Suppressor macrophage (primary cell): Measurements from ENCODE around the gene DNMT3A.
A peak's percentile ranks its signal among the peaks of the same experiment; 100 is the strongest.

Source experiments
- DNase-seq, 4 experiments: peaks; one replicate each; pipeline ENCODE4 v3.0.0-alpha.2; 2020 to 2022

Gene DNMT3A

GRCh38 chr2:25372405-25373268 lies 30.9 kb upstream of the DNMT3A start:
- DNase-seq, result no peak

GRCh38 chr2:25371253-25372241 lies 29.8 kb upstream of the DNMT3A start:
- no peak for DNase-seq

- DNase-seq, result no peak
Measured at GRCh38 chr2:25369876-25370275, 28.2 kb upstream of the DNMT3A start.

- DNase-seq, result no peak
Measured at GRCh38 chr2:25369439-25369838, 27.7 kb upstream of the DNMT3A start.

GRCh38 chr2:25368660-25369059 lies 26.9 kb upstream of the DNMT3A start:
- DNase-seq, result no peak

- DNase-seq, result no peak
Measured at GRCh38 chr2:25367296-25367695, 25.6 kb upstream of the DNMT3A start.

GRCh38 chr2:25366629-25367028 lies 24.9 kb upstream of the DNMT3A start:
- DNase-seq, result no peak

- DNase-seq, result no peak
Measured at GRCh38 chr2:25365241-25365640, 23.5 kb upstream of the DNMT3A start.

GRCh38 chr2:25363733-25364132 lies 22.0 kb upstream of the DNMT3A start:
- DNase-seq, result no peak

GRCh38 chr2:25362434-25363145 lies 20.9 kb upstream of the DNMT3A start:
- DNase-seq, result peak; percentile 87 to 94 (median 92)

- peak; percentile 93 to 97 (median 95) for DNase-seq
Measured at GRCh38 chr2:25362049-25362433, 20.3 kb upstream of the DNMT3A start.

- no peak for DNase-seq
Measured at GRCh38 chr2:25361261-25362048, 19.7 kb upstream of the DNMT3A start.

GRCh38 chr2:25358836-25359235 lies 17.1 kb upstream of the DNMT3A start:
- DNase-seq, result peak; percentile 31 to 67 (median 64)

- no peak for DNase-seq
Measured at GRCh38 chr2:25358249-25358815, 16.6 kb upstream of the DNMT3A start.

- DNase-seq, result no peak
Measured at GRCh38 chr2:25356088-25356487, 14.4 kb upstream of the DNMT3A start.

GRCh38 chr2:25355270-25355669 lies 13.5 kb upstream of the DNMT3A start:
- no peak for DNase-seq

GRCh38 chr2:25354116-25354515 lies 12.4 kb upstream of the DNMT3A start:
- no peak for DNase-seq

- peak in 1 of 4 experiments; percentile 14 for DNase-seq
Measured at GRCh38 chr2:25349397-25349796, 7.7 kb upstream of the DNMT3A start.

- no peak for DNase-seq
Measured at GRCh38 chr2:25347846-25348245, 6.1 kb upstream of the DNMT3A start.

- no peak for DNase-seq
Measured at GRCh38 chr2:25347205-25347815, 5.6 kb upstream of the DNMT3A start.
